ENCODE results near the gene ARHGAP18.
A peak's percentile ranks its signal among the peaks of the same experiment; 100 is the strongest.

DNA sequence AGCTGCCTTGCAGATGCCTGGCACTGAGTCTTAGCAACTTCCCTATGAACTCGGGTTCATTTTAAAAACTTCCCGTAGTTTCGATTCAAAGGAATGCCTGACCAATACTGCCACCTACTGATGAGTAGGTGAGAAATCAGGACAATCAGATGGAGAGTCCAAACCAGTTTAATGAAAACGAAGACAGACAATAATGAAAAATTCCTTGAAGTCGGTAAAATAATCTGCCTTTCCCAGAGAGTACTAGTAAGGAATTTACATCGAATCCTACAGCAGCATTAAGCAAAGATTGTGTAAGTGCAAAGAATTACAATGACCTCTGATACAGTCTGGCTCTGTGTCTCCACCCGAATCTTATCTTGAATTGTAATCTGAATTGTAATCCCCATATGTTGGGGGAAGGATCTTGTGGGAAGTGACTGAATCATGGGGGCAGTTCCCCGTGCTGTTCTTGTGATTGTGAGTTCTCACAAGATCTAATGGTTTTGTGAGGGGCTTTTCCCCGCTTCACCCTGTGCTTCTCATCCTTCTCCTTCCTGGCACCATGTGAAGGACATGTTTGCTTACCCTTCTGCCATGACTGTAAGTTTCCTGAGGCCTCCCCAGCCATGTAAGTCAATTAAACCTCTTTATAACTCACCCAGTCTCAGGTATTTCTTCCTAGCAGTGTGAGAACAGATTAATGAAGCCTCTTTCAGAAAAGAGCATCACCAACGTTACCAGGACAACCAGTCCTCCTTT, 134.4 kb downstream of the ARHGAP18 start:
- peak; percentile 52 to 71 (median 59) for TF ChIP-seq CTCF (IDR thresholded peaks at IDR 0.05 in 4 of 5, conservative IDR thresholded peaks at IDR 0.05 in 1 of 5)
- TF ChIP-seq POLR2A (IDR thresholded peaks at IDR 0.05): no peak

Measured in gastrocnemius medialis (tissue), 4 donors.